ENCODE data around the gene IMPACT.

The IMPACT gene

GRCh38 chr18:24400587-24400986 is 25.9 kb upstream of the IMPACT start:
- Histone ChIP-seq H3K27me3 (ENCODE audit: control insufficient read depth, insufficient read depth, low read length) (no peaks in the 10 kb centered on the region), H3K9ac (ENCODE audit: low read length) (no peak overlapping the region), H3K36me3 (ENCODE audit: control insufficient read depth, insufficient read depth, low read length) (no peaks in the 10 kb centered on the region), H3K4me1 (ENCODE audit: control insufficient read depth, insufficient read depth, low read length) (no peaks in the 10 kb centered on the region), H3K4me3 (ENCODE audit: low read length) (no peak overlapping the region), H3K27ac (ENCODE audit: low read depth, low read length) (no peak overlapping the region)

GRCh38 chr18:24402209-24402785 is 24.2 kb upstream of the IMPACT start:
- H3K4me3 ChIP-seq (ENCODE audit: low read length): no peak overlapping the region
- no peaks in the 10 kb centered on the region for H3K27me3 ChIP-seq (ENCODE audit: control insufficient read depth, insufficient read depth, low read length)
- H3K36me3 ChIP-seq (ENCODE audit: control insufficient read depth, insufficient read depth, low read length): no peaks in the 10 kb centered on the region
- no peak overlapping the region for H3K27ac ChIP-seq (ENCODE audit: low read depth, low read length)
- H3K9ac ChIP-seq (ENCODE audit: low read length): no peak overlapping the region
- H3K4me1 ChIP-seq (ENCODE audit: control insufficient read depth, insufficient read depth, low read length): no peaks in the 10 kb centered on the region

GRCh38 chr18:24403076-24403475 is 23.4 kb upstream of the IMPACT start:
- Histone ChIP-seq H3K4me3 (ENCODE audit: low read length) (no peak overlapping the region), H3K4me1 (ENCODE audit: control insufficient read depth, insufficient read depth, low read length) (no peaks in the 10 kb centered on the region), H3K27ac (ENCODE audit: low read depth, low read length) (no peak overlapping the region), H3K9ac (ENCODE audit: low read length) (no peak overlapping the region), H3K36me3 (ENCODE audit: control insufficient read depth, insufficient read depth, low read length) (no peaks in the 10 kb centered on the region), H3K27me3 (ENCODE audit: control insufficient read depth, insufficient read depth, low read length) (no peaks in the 10 kb centered on the region)

- Histone ChIP-seq H3K36me3 (ENCODE audit: control insufficient read depth, insufficient read depth, low read length) (no peaks in the 10 kb centered on the region), H3K9ac (ENCODE audit: low read length) (no peak overlapping the region), H3K4me1 (ENCODE audit: control insufficient read depth, insufficient read depth, low read length) (no peaks in the 10 kb centered on the region), H3K27me3 (ENCODE audit: control insufficient read depth, insufficient read depth, low read length) (no peaks in the 10 kb centered on the region), H3K27ac (ENCODE audit: low read depth, low read length) (no peak overlapping the region), H3K4me3 (ENCODE audit: low read length) (no peak overlapping the region)
Measured at GRCh38 chr18:24404591-24404990, 21.9 kb upstream of the IMPACT start.

- Histone ChIP-seq H3K4me1 (ENCODE audit: control insufficient read depth, insufficient read depth, low read length) (no peaks in the 10 kb centered on the region), H3K36me3 (ENCODE audit: control insufficient read depth, insufficient read depth, low read length) (no peaks in the 10 kb centered on the region), H3K9ac (ENCODE audit: low read length) (no peak overlapping the region), H3K4me3 (ENCODE audit: low read length) (no peak overlapping the region), H3K27me3 (ENCODE audit: control insufficient read depth, insufficient read depth, low read length) (no peaks in the 10 kb centered on the region), H3K27ac (ENCODE audit: low read depth, low read length) (no peak overlapping the region)
Measured at GRCh38 chr18:24408496-24408895, 18.0 kb upstream of the IMPACT start.

- Histone ChIP-seq H3K36me3 (ENCODE audit: control insufficient read depth, insufficient read depth, low read length) (no peaks in the 10 kb centered on the region), H3K4me3 (ENCODE audit: low read length) (no peak overlapping the region), H3K4me1 (ENCODE audit: control insufficient read depth, insufficient read depth, low read length) (no peaks in the 10 kb centered on the region), H3K27ac (ENCODE audit: low read depth, low read length) (no peak overlapping the region), H3K9ac (ENCODE audit: low read length) (no peak overlapping the region), H3K27me3 (ENCODE audit: control insufficient read depth, insufficient read depth, low read length) (no peaks in the 10 kb centered on the region)
Measured at GRCh38 chr18:24413148-24413547, 13.3 kb upstream of the IMPACT start.

- H3K27me3 ChIP-seq (ENCODE audit: control insufficient read depth, insufficient read depth, low read length): peaks cover 2% of the 10 kb centered on the region
- H3K4me1 ChIP-seq (ENCODE audit: control insufficient read depth, insufficient read depth, low read length): no peaks in the 10 kb centered on the region
- no peak overlapping the region for H3K4me3 ChIP-seq (ENCODE audit: low read length)
- H3K9ac ChIP-seq (ENCODE audit: low read length): no peak overlapping the region
- H3K36me3 ChIP-seq (ENCODE audit: control insufficient read depth, insufficient read depth, low read length): no peaks in the 10 kb centered on the region
- H3K27ac ChIP-seq (ENCODE audit: low read depth, low read length): no peak overlapping the region
Measured at GRCh38 chr18:24414349-24415003, 12.0 kb upstream of the IMPACT start.

GRCh38 chr18:24417480-24417879 is 9.0 kb upstream of the IMPACT start:
- H3K9ac ChIP-seq (ENCODE audit: low read length): no peak overlapping the region
- no peak overlapping the region for H3K27ac ChIP-seq (ENCODE audit: low read depth, low read length)
- H3K4me3 ChIP-seq (ENCODE audit: low read length): no peak overlapping the region
- H3K27me3 ChIP-seq (ENCODE audit: control insufficient read depth, insufficient read depth, low read length): peaks cover 2% of the 10 kb centered on the region
- H3K4me1 ChIP-seq (ENCODE audit: control insufficient read depth, insufficient read depth, low read length): no peaks in the 10 kb centered on the region
- no peaks in the 10 kb centered on the region for H3K36me3 ChIP-seq (ENCODE audit: control insufficient read depth, insufficient read depth, low read length)

- no peaks in the 10 kb centered on the region for H3K4me1 ChIP-seq (ENCODE audit: control insufficient read depth, insufficient read depth, low read length)
- no peak overlapping the region for H3K4me3 ChIP-seq (ENCODE audit: low read length)
- H3K27ac ChIP-seq (ENCODE audit: low read depth, low read length): no peak overlapping the region
- H3K9ac ChIP-seq (ENCODE audit: low read length): no peak overlapping the region
- H3K36me3 ChIP-seq (ENCODE audit: control insufficient read depth, insufficient read depth, low read length): no peaks in the 10 kb centered on the region
- H3K27me3 ChIP-seq (ENCODE audit: control insufficient read depth, insufficient read depth, low read length): peaks cover 2% of the 10 kb centered on the region
Measured at GRCh38 chr18:24420551-24420950, 5.9 kb upstream of the IMPACT start.

- Histone ChIP-seq H3K4me1 (ENCODE audit: control insufficient read depth, insufficient read depth, low read length) (peaks cover 2% of the 10 kb centered on the region), H3K27me3 (ENCODE audit: control insufficient read depth, insufficient read depth, low read length) (peaks cover 2% of the 10 kb centered on the region), H3K4me3 (ENCODE audit: low read length) (no peak overlapping the region), H3K36me3 (ENCODE audit: control insufficient read depth, insufficient read depth, low read length) (no peaks in the 10 kb centered on the region), H3K27ac (ENCODE audit: low read depth, low read length) (no peak overlapping the region), H3K9ac (ENCODE audit: low read length) (no peak overlapping the region)
Measured at GRCh38 chr18:24421831-24422230, 4.6 kb upstream of the IMPACT start.

GRCh38 chr18:24426073-24426397 is 435 bp upstream of the IMPACT start:
- Histone ChIP-seq H3K4me3 (ENCODE audit: low read length) (peak overlapping the region; percentile 84), H3K9ac (ENCODE audit: low read length) (no peak overlapping the region), H3K27ac (ENCODE audit: low read depth, low read length) (peak overlapping the region; percentile 76), H3K4me1 (ENCODE audit: control insufficient read depth, insufficient read depth, low read length) (peaks cover 2% of the 10 kb centered on the region), H3K27me3 (ENCODE audit: control insufficient read depth, insufficient read depth, low read length) (no peaks in the 10 kb centered on the region), H3K36me3 (ENCODE audit: control insufficient read depth, insufficient read depth, low read length) (no peaks in the 10 kb centered on the region)

GRCh38 chr18:24427484-24427883 is 1.0 kb downstream of the IMPACT start:
- no peaks in the 10 kb centered on the region for H3K36me3 ChIP-seq (ENCODE audit: control insufficient read depth, insufficient read depth, low read length)
- H3K9ac ChIP-seq (ENCODE audit: low read length): no peak overlapping the region
- no peak overlapping the region for H3K27ac ChIP-seq (ENCODE audit: low read depth, low read length)

GRCh38 chr18:24428709-24429108 is 2.2 kb downstream of the IMPACT start:
- no peak overlapping the region for H3K4me3 ChIP-seq (ENCODE audit: low read length)
- no peaks in the 10 kb centered on the region for H3K36me3 ChIP-seq (ENCODE audit: control insufficient read depth, insufficient read depth, low read length)
- H3K27ac ChIP-seq (ENCODE audit: low read depth, low read length): no peak overlapping the region
- H3K27me3 ChIP-seq (ENCODE audit: control insufficient read depth, insufficient read depth, low read length): no peaks in the 10 kb centered on the region
- H3K4me1 ChIP-seq (ENCODE audit: control insufficient read depth, insufficient read depth, low read length): peaks cover 2% of the 10 kb centered on the region
- no peak overlapping the region for H3K9ac ChIP-seq (ENCODE audit: low read length)

More at GRCh38 chr18:24427484-24427883, 1.0 kb downstream of the IMPACT start:
- no peak overlapping the region for H3K4me3 ChIP-seq (ENCODE audit: low read length)
- H3K27me3 ChIP-seq (ENCODE audit: control insufficient read depth, insufficient read depth, low read length): no peaks in the 10 kb centered on the region
- peaks cover 2% of the 10 kb centered on the region for H3K4me1 ChIP-seq (ENCODE audit: control insufficient read depth, insufficient read depth, low read length)

All from rectal smooth muscle tissue (tissue), 1 donor.